HAP-1 (cell line): Measurements from ENCODE around the gene ZBTB20.

Experiments used
- DNase-seq, 2 experiments: peaks; one replicate each; pipeline ENCODE4 v3.0.0-alpha.2; 2016 to 2020; ENCODE audit warnings: low spot score in 2 of 2
- H3K27me3 ChIP-seq: fragments of 250-450 bp; sonication (Bioruptor Pico); 2 replicates; pipeline ENCODE4 v1.5.1; 2020; ENCODE audit warnings: low read depth, mild to moderate bottlenecking, moderate library complexity
- H3K36me3 ChIP-seq: fragments of 250-450 bp; sonication (Bioruptor Pico); replicated peaks from 2 replicates; pipeline ENCODE4 v1.5.1; 2020; ENCODE audit warnings: mild to moderate bottlenecking
- H3K4me1 ChIP-seq: fragments of 250-450 bp; sonication (Bioruptor Pico); 2 replicates; pipeline ENCODE4 v1.5.1; 2020; ENCODE audit warnings: mild to moderate bottlenecking
- H3K4me3 ChIP-seq: fragments of 250-450 bp; sonication (Bioruptor Pico); 2 replicates; pipeline ENCODE4 v1.5.1; 2020; ENCODE audit warnings: mild to moderate bottlenecking, moderate library complexity
- H3K9me3 ChIP-seq: fragments of 250-450 bp; sonication (Bioruptor Pico); 2 replicates; pipeline ENCODE4 v1.5.1; 2020; ENCODE audit warnings: mild to moderate bottlenecking, moderate library complexity
- in situ Hi-C: fragments of 300-500 bp; cut with MboI; formaldehyde crosslinking; loops from 3 replicates; pipeline ENCODE4 v1.14.3; 2020; ENCODE audit warnings: low sequenced_read_pairs, inconsistent platforms, mixed read lengths

ZBTB20 gene

GRCh38 chr3:114942773-114943172 lies 204.3 kb downstream of the ZBTB20 start:
- Histone ChIP-seq H3K4me1 (no peaks in the 10 kb centered on the region), H3K9me3 (no peaks in the 10 kb centered on the region), H3K36me3 (no peaks in the 10 kb centered on the region), H3K4me3 (no peak overlapping the region), H3K27me3 (no peaks in the 10 kb centered on the region; the same call in 1 of the 2 replicates)
- no peak for DNase-seq
- in situ Hi-C loops: no loop called here

- DNase-seq: no peak
- Histone ChIP-seq H3K27me3 (no peaks in the 10 kb centered on the region; the same call in 1 of the 2 replicates), H3K4me3 (no peak overlapping the region), H3K4me1 (no peaks in the 10 kb centered on the region), H3K36me3 (no peaks in the 10 kb centered on the region), H3K9me3 (no peaks in the 10 kb centered on the region)
- in situ Hi-C loops: no loop called here
Measured at GRCh38 chr3:114941626-114942309, 205.3 kb downstream of the ZBTB20 start.

GRCh38 chr3:114939920-114940319 lies 207.2 kb downstream of the ZBTB20 start:
- no peak overlapping the region for H3K4me3 ChIP-seq
- DNase-seq: no peak
- no peaks in the 10 kb centered on the region; the same call in 1 of the 2 replicates for H3K27me3 ChIP-seq
- H3K9me3 ChIP-seq: no peaks in the 10 kb centered on the region
- in situ Hi-C loops: no loop called here
- no peaks in the 10 kb centered on the region for H3K4me1 ChIP-seq
- no peaks in the 10 kb centered on the region for H3K36me3 ChIP-seq

- H3K36me3 ChIP-seq: no peaks in the 10 kb centered on the region
- H3K27me3 ChIP-seq: no peaks in the 10 kb centered on the region
- H3K9me3 ChIP-seq: no peaks in the 10 kb centered on the region
- no peak overlapping the region for H3K4me3 ChIP-seq
- H3K4me1 ChIP-seq: no peaks in the 10 kb centered on the region
- in situ Hi-C loops: no loop called here
- no peak for DNase-seq
Measured at GRCh38 chr3:114933407-114933806, 213.7 kb downstream of the ZBTB20 start.

GRCh38 chr3:114929971-114930732 lies 216.9 kb downstream of the ZBTB20 start:
- in situ Hi-C loops: no loop called here

GRCh38 chr3:114928989-114929640 lies 218.0 kb downstream of the ZBTB20 start:
- H3K4me1 ChIP-seq: no peaks in the 10 kb centered on the region
- no peak for DNase-seq
- H3K9me3 ChIP-seq: no peaks in the 10 kb centered on the region
- no peaks in the 10 kb centered on the region for H3K27me3 ChIP-seq
- no peak overlapping the region for H3K4me3 ChIP-seq
- in situ Hi-C loops: no loop called here
- no peaks in the 10 kb centered on the region for H3K36me3 ChIP-seq

More at GRCh38 chr3:114929971-114930732, 216.9 kb downstream of the ZBTB20 start:
- no peak for DNase-seq
- Histone ChIP-seq H3K4me3 (no peak overlapping the region), H3K27me3 (no peaks in the 10 kb centered on the region), H3K36me3 (no peaks in the 10 kb centered on the region), H3K9me3 (no peaks in the 10 kb centered on the region), H3K4me1 (no peaks in the 10 kb centered on the region)

- H3K4me1 ChIP-seq: peaks cover 8% of the 10 kb centered on the region
- DNase-seq: no peak
- no peak overlapping the region for H3K4me3 ChIP-seq
- H3K36me3 ChIP-seq: no peaks in the 10 kb centered on the region
- H3K27me3 ChIP-seq: peaks cover 10% of the 10 kb centered on the region
- H3K9me3 ChIP-seq: no peaks in the 10 kb centered on the region
- in situ Hi-C loops: no loop called here
Measured at GRCh38 chr3:114904633-114905032, 242.5 kb downstream of the ZBTB20 start.

GRCh38 chr3:114903213-114903612 lies 243.9 kb downstream of the ZBTB20 start:
- no peaks in the 10 kb centered on the region for H3K9me3 ChIP-seq
- DNase-seq: no peak
- peaks cover 6% of the 10 kb centered on the region for H3K27me3 ChIP-seq
- no peak overlapping the region for H3K4me3 ChIP-seq
- H3K36me3 ChIP-seq: no peaks in the 10 kb centered on the region
- in situ Hi-C loops: no loop called here
- H3K4me1 ChIP-seq: peaks cover 8% of the 10 kb centered on the region

GRCh38 chr3:114902691-114903101 lies 244.4 kb downstream of the ZBTB20 start:
- Histone ChIP-seq H3K4me1 (peaks cover 8% of the 10 kb centered on the region), H3K9me3 (no peaks in the 10 kb centered on the region), H3K27me3 (peaks cover 6% of the 10 kb centered on the region), H3K36me3 (no peaks in the 10 kb centered on the region), H3K4me3 (no peak overlapping the region)
- in situ Hi-C loops: no loop called here
- peak; percentile 66 to 87 for DNase-seq

- in situ Hi-C loops: no loop called here
- no peak for DNase-seq
Measured at GRCh38 chr3:114900908-114901307, 246.2 kb downstream of the ZBTB20 start.

GRCh38 chr3:114899186-114899931 lies 247.7 kb downstream of the ZBTB20 start:
- no peaks in the 10 kb centered on the region for H3K9me3 ChIP-seq
- no peaks in the 10 kb centered on the region for H3K36me3 ChIP-seq
- peaks cover 6% of the 10 kb centered on the region; the same call in 1 of the 2 replicates for H3K27me3 ChIP-seq
- in situ Hi-C loops: no loop called here
- peaks cover 8% of the 10 kb centered on the region for H3K4me1 ChIP-seq
- H3K4me3 ChIP-seq: no peak overlapping the region
- DNase-seq: peak; percentile 5 to 15

More at GRCh38 chr3:114900908-114901307, 246.2 kb downstream of the ZBTB20 start:
- Histone ChIP-seq H3K4me3 (no peak overlapping the region), H3K9me3 (no peaks in the 10 kb centered on the region), H3K4me1 (peaks cover 8% of the 10 kb centered on the region), H3K27me3 (peaks cover 9% of the 10 kb centered on the region), H3K36me3 (no peaks in the 10 kb centered on the region)

GRCh38 chr3:114896978-114897377 lies 250.1 kb downstream of the ZBTB20 start:
- Histone ChIP-seq H3K9me3 (no peaks in the 10 kb centered on the region), H3K4me3 (no peak overlapping the region), H3K4me1 (no peaks in the 10 kb centered on the region), H3K36me3 (no peaks in the 10 kb centered on the region), H3K27me3 (peaks cover 6% of the 10 kb centered on the region; the same call in 1 of the 2 replicates)
- DNase-seq: no peak
- in situ Hi-C loops: no loop called here

GRCh38 chr3:114893361-114893760 lies 253.7 kb downstream of the ZBTB20 start:
- Histone ChIP-seq H3K4me1 (no peaks in the 10 kb centered on the region), H3K9me3 (no peaks in the 10 kb centered on the region), H3K4me3 (no peak overlapping the region), H3K27me3 (peaks cover 6% of the 10 kb centered on the region; the same call in 1 of the 2 replicates), H3K36me3 (no peaks in the 10 kb centered on the region)
- no peak for DNase-seq
- in situ Hi-C loops: no loop called here
